SIG-M5 treated with dmso at 0.1 percent for 504 hours (cell line): ENCODE data around the gene CNN1.
A peak's percentile ranks its signal among the peaks of the same experiment; 100 is the strongest.
"Not testable (repeated sequence)": the region's sequence is repeated elsewhere in the genome, so short reads cannot be mapped to it uniquely, and the experiment has no call there.

Experiments used
- DNase-seq: peaks from one replicate; lab custom pipeline; 2025; ENCODE audit not compliant: unreplicated experiment; lab: John Stamatoyannopoulos, UW

Gene CNN1

GRCh38 chr19:11564082-11564807 lies 25.6 kb downstream of the CNN1 start:
- DNase-seq, result not testable (repeated sequence)

- DNase-seq, result not testable (repeated sequence)
These were observed 27.0 kb downstream of the CNN1 start for GRCh38 chr19:11565649-11565980.

- no peak for DNase-seq
These were observed 27.5 kb downstream of the CNN1 start for GRCh38 chr19:11566164-11566563.

GRCh38 chr19:11570039-11570462 lies 31.4 kb downstream of the CNN1 start:
- no peak for DNase-seq

DNA sequence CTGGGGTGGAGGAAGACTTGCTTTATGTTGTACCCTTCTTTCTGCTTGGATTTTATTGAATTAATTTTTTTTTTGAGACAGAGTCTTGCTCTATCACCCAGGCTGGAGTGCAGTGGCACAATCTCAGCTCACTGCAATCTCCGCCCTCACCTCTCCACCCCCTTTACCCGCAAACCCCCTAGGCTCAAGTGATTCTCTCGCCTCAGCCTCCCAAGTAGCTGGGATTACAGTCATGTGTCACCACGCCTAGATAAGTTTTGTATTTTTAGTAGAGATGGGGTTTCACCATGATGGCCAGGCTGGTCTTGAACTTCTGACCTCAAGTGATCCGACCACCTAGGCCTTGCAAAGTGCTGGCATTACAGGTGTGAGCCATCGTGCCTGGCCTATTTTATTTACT lies 34.7 kb downstream of the CNN1 start:
- DNase-seq, result not testable (repeated sequence)

DNA sequence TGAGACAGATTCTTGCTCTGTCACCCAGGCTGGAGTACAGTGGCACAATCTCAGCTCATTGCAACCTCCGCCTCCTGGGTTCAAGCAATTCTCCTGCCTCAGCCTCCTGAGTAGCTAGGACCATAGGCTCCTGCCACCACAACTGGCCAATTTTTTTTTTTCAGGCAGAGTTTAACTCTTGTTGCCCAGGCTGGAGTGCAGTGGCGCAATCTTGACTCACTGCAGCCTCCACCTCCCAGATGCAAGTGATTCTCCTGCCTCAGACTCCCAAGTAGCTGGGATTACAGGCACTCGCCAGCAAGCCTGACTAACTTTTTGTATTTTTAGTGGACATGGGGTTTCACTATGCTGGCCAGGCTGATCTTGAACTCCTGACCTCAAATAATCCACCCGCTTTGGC lies 35.1 kb downstream of the CNN1 start:
- DNase-seq, result not testable (repeated sequence)

DNA sequence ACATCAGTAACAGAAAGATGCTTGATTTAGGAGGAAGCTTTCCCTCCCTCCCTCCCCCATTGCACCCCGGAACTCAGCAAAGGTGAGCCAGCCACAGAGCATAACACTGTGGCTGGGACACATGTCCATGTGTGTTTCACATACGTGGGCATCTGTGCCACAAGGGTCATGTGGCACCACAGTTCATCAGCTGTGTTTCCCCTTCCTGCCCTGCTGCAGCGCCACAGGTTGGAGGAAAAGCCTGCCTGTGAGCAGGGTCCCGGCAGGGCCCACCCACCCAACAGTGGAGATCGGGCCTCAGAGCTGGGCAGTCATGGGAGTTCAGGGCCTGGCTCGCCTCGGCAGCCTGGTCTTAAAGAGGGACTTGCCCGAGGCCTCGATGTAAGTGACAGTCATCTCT lies 36.0 kb downstream of the CNN1 start:
- DNase-seq, result no peak

- no peak for DNase-seq
These were observed 37.6 kb downstream of the CNN1 start for GRCh38 chr19:11576227-11576626.

- DNase-seq, result no peak
These were observed 39.0 kb downstream of the CNN1 start, which contains the start of gene ACP5 for GRCh38 chr19:11577451-11578257. TSS of gene ACP5 (minus strand) at chr19:11577645. CDS start at chr19:11577317, 328 bp downstream.

DNA sequence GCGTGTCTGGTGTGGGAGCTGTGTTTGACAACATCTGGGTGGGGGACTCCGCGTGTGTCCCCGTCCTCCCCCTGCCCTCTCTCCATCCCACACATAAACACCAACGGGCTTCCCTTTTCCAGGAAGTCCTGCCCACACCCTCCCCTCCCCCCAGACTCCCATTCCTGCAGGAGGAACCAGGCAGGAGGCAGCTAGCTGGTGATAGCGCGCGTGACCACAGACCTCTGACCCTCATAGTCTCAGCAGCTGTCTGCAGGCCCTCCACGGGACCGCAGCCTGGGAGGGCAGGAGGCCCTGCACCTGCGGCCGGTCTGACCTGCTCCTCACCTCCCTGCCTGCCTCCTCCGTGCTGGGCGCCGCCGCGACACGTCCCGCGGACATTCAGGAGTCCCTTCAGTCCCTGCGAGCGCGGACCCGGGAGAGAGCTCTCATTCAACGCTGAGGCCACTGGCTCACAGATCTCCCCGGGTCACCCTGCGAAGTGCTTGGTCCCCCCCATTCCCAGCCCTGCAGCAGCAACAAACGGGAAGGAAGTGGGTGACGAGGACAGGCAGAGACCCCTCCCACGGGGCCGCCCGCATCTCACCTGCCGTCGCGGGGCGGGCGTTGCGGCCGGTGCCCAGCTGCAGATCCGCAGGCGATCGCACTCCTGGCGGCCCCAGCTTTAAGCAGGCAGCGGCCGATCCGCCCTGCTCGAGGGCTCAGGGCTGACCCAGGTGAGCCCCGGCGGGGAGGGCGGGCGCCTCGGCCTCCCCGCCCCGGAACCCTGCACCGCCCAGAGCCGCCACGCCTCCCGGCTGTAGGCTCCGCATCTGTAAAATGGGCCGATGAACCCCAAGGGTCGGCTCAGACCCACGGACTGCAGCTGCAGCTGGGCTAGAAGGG lies 39.8 kb downstream of the CNN1 start:
- DNase-seq, result no peak

GRCh38 chr19:11580116-11580515 lies 41.5 kb downstream of the CNN1 start:
- no peak for DNase-seq

DNA sequence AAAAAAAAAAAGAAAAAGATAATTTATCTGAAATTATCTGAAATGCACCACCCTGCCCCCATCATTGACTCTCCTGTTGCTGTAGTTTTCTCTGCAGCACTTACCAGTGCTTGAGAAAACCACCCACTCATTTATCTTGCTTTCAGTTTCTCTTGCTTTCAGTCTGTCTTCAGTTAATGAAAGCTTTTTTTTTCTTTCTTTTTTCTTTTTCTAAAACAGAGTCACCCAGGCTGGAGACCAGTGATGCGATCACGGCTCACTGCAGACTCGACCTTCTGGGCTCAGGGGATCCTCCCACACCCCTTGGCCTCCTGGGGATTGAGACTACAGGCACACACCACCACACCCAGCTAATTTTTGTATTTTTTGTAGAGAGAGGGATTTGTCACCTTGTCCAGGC lies 43.1 kb downstream of the CNN1 start:
- no peak for DNase-seq

GRCh38 chr19:11586331-11586730 lies 47.7 kb downstream of the CNN1 start:
- no peak for DNase-seq

DNA sequence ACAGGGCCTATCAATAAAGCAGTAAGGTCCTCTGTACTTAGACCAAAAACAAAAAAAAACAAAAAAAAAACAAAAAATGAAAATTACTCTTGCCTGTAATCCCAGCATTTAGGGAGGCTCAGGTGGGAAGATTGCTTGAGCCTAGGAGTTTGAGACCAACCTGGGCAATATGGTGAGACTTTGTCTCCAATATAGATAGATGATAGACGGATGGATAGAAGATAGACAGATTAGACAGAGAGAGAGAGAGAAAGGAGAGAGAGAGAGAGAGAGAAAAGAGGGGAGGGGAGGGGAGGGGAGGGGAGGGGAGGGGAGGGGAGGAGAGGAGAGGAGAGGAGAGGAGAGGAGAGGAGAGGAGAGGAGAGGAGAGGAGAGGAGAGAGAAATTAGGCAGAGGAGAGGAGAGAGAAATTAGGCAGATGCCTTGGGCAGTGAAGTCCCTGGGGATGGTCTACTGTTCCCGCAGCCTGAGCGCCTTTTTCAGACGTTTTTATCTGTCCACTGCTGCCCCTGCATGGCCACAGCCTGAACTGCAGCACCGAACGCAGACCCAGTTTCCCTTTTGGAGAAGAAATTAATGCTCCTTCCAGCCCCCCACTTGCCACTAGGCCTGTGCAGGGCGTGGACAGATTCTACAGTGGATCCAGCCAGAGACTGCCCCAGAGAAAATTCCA lies 48.8 kb downstream of the CNN1 start:
- peak; percentile 49 for DNase-seq

- DNase-seq, result no peak
These were observed 49.5 kb downstream of the CNN1 start for GRCh38 chr19:11587975-11588631.

DNA sequence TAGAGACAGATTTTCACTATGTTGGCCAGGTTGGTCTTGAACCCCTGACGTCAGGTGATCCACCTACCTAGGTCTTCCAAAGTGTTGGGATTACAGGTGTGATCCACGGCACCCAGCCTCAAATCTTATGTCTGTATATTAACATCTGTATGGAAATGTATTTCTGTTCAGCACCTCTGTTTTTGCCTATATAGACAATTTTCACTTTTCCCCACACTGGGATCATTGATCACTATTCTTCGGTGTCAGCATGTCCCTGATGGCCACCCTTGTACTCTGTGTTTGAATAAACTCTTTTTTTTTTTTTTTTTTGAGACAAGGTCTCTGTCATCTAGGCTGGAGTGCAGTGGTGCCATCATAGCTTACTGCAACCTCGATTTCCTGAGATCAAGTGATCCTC lies 55.4 kb downstream of the CNN1 start:
- DNase-seq, result no peak

GRCh38 chr19:11596156-11596555 lies 57.5 kb downstream of the CNN1 start:
- DNase-seq, result no peak

DNA sequence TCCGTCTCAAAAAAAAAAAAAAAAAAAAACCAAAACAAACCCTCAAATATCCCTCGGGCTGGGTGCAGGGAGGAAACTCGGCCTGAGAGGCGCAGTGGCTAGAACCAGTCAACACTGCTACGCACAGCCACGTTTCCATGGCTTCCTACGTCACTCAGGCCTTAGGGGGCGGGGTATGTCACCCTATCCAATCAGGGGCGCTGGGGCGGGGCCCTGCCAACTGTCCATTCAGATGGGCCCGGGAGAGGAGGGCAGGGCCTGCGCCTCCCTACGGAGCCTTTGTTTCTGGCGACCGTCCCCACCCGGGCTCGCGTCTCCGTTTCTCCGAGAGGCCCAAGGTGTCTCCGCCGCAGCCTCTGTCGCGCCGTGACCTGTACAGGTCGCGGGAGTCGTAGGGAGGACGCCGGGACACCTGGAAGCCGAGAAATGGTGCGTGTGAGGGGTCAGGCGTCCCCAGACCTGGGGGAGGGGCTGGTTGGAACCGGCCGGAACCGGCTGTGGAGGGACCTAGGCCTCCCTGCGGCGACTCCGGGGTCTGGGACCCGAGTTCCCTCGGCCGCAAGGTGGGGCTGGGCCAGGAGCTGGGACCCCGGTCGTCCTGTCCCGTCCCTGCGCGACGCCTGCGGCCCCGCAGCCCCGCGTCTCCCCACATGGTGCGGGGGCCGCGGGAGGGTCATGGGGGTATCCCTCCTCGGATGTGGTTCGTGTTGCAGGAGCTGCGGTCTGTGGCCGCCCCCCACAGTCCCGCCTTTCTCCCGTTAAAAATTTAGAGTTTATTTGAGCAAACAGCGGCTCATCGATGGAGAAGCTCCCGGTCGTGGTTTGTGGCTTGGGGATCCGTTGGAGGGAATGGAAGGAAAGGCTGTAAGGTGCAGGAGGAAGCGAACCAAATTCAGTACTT lies 58.8 kb downstream of the CNN1 start, which contains the start of gene ZNF627:
Gene ZNF627, plus strand, starts transcription at position 282 of the 901 bp plus-strand sequence. Its CDS starts 145 bp downstream, at position 427.
- DNase-seq, result peak; percentile 94

- no peak for DNase-seq
These were observed 59.4 kb downstream of the CNN1 start for GRCh38 chr19:11598103-11598483.
